DOHH2 (cell line): ENCODE results near the gene OSBPL10.

Experiments used
- H3F3A ChIP-seq: fragments of 200-600 bp; sonication (generic), shearing (Covaris generic); 2 replicates; pipeline ENCODE4 v1.6.0; 2016; ENCODE audit warnings: antibody characterized with exemption, mild to moderate bottlenecking; ENCODE audit not compliant: control insufficient read depth, insufficient read depth
- H3K27ac ChIP-seq: fragments of 200-600 bp; sonication (generic); 2 replicates; pipeline ENCODE4 v1.5.1; 2014; ENCODE audit warnings: low read depth, mild to moderate bottlenecking, low read length, moderate library complexity
- H3K27me3 ChIP-seq: fragments of 200-600 bp; sonication (generic); 2 replicates; pipeline ENCODE4 v1.6.1; 2014; ENCODE audit warnings: mild to moderate bottlenecking, low read length, mixed read lengths; ENCODE audit not compliant: control insufficient read depth
- H3K36me3 ChIP-seq: fragments of 200-600 bp; sonication (generic); 2 replicates; pipeline ENCODE4 v1.6.1; 2014; ENCODE audit warnings: mild to moderate bottlenecking, low read length, moderate library complexity, mixed read lengths; ENCODE audit not compliant: control insufficient read depth
- H3K4me1 ChIP-seq: fragments of 200-600 bp; sonication (generic); 2 replicates; pipeline ENCODE4 v1.6.1; 2014; ENCODE audit warnings: mild to moderate bottlenecking, low read length, mixed read lengths; ENCODE audit not compliant: control insufficient read depth
- H3K4me2 ChIP-seq: fragments of 200-600 bp; sonication (generic); 2 replicates; pipeline ENCODE4 v1.6.0; 2014; ENCODE audit warnings: mild to moderate bottlenecking, low read length, moderate library complexity
- H3K4me3 ChIP-seq: fragments of 200-600 bp; sonication (generic); 2 replicates; pipeline ENCODE4 v1.5.1; 2014; ENCODE audit warnings: mild to moderate bottlenecking, low read length, mixed read lengths
- H3K79me2 ChIP-seq: fragments of 200-600 bp; sonication (generic); 2 replicates; pipeline ENCODE4 v1.6.1; 2014; ENCODE audit warnings: mild to moderate bottlenecking, low read length, mixed read lengths; ENCODE audit not compliant: control insufficient read depth
- H3K9me2 ChIP-seq: fragments of 200-600 bp; sonication (generic); replicated peaks from 2 replicates; pipeline ENCODE4 v1.6.1; 2014; ENCODE audit warnings: mild to moderate bottlenecking, low read length, mixed read lengths; ENCODE audit not compliant: control insufficient read depth
- H3K9me3 ChIP-seq: fragments of 200-600 bp; sonication (generic); 2 replicates; pipeline ENCODE4 v1.6.1; 2014; ENCODE audit warnings: antibody characterized with exemption, low read length, mixed read lengths; ENCODE audit not compliant: control insufficient read depth, insufficient read depth
- H4K20me1 ChIP-seq: fragments of 200-600 bp; sonication (generic); 2 replicates; pipeline ENCODE4 v1.6.0; 2014; ENCODE audit warnings: low read depth, mild to moderate bottlenecking, antibody characterized with exemption, low read length, moderate library complexity; ENCODE audit not compliant: control insufficient read depth, insufficient read depth
- EZH2phosphoT487 ChIP-seq: fragments of 200-600 bp; sonication (generic); IDR thresholded peaks from 2 replicates; pipeline ENCODE4 v1.6.1; 2017; ENCODE audit warnings: borderline replicate concordance, mild to moderate bottlenecking, antibody characterized with exemption, low read length, moderate library complexity, mixed read lengths
- TF ChIP-seq, protein P1 (sequence below): fragments of 200-600 bp; sonication (generic); IDR thresholded peaks from one replicate; pipeline ENCODE4 v1.5.1; 2014; ENCODE audit warnings: antibody characterized with exemption, mild to moderate bottlenecking, low read depth, low read length; ENCODE audit not compliant: poor library complexity, severe bottlenecking

The OSBPL10 gene

GRCh38 chr3:31926543-31926942 is 54.5 kb downstream of the OSBPL10 start:
- no peaks in the 10 kb centered on the region for H4K20me1 ChIP-seq
- no peaks in the 10 kb centered on the region for H3K9me3 ChIP-seq
- H3K4me3 ChIP-seq: peak overlapping the region; percentile 41
- peaks cover 25% of the 10 kb centered on the region for H3F3A ChIP-seq
- H3K9me2 ChIP-seq: no peaks in the 10 kb centered on the region
- H3K79me2 ChIP-seq: peaks cover 94% of the 10 kb centered on the region
- H3K36me3 ChIP-seq: peaks cover 33% of the 10 kb centered on the region
- H3K4me1 ChIP-seq: peaks cover 98% of the 10 kb centered on the region
- H3K27ac ChIP-seq: peak overlapping the region; percentile 96
- H3K4me2 ChIP-seq: peak overlapping the region; percentile 91
- H3K27me3 ChIP-seq: no peaks in the 10 kb centered on the region
- TF ChIP-seq EZH2phosphoT487: no peak
- TF ChIP-seq, protein P1, sequence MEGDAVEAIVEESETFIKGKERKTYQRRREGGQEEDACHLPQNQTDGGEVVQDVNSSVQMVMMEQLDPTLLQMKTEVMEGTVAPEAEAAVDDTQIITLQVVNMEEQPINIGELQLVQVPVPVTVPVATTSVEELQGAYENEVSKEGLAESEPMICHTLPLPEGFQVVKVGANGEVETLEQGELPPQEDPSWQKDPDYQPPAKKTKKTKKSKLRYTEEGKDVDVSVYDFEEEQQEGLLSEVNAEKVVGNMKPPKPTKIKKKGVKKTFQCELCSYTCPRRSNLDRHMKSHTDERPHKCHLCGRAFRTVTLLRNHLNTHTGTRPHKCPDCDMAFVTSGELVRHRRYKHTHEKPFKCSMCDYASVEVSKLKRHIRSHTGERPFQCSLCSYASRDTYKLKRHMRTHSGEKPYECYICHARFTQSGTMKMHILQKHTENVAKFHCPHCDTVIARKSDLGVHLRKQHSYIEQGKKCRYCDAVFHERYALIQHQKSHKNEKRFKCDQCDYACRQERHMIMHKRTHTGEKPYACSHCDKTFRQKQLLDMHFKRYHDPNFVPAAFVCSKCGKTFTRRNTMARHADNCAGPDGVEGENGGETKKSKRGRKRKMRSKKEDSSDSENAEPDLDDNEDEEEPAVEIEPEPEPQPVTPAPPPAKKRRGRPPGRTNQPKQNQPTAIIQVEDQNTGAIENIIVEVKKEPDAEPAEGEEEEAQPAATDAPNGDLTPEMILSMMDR: no peak

- H3K27me3 ChIP-seq: no peaks in the 10 kb centered on the region
- no peaks in the 10 kb centered on the region for H4K20me1 ChIP-seq
- no peaks in the 10 kb centered on the region for H3K9me2 ChIP-seq
- H3K36me3 ChIP-seq: peaks cover 44% of the 10 kb centered on the region
- peak overlapping the region; percentile 41 for H3K4me3 ChIP-seq
- H3K9me3 ChIP-seq: no peaks in the 10 kb centered on the region
- TF ChIP-seq EZH2phosphoT487: no peak
- TF ChIP-seq, protein P1: no peak
- H3K4me1 ChIP-seq: peaks cover 98% of the 10 kb centered on the region
- peaks cover 97% of the 10 kb centered on the region for H3K79me2 ChIP-seq
- H3K4me2 ChIP-seq: peak overlapping the region; percentile 91
- H3K27ac ChIP-seq: peak overlapping the region; percentile 96
- peaks cover 19% of the 10 kb centered on the region for H3F3A ChIP-seq
Observed at GRCh38 chr3:31925271-31925630, 55.8 kb downstream of the OSBPL10 start.

DNA sequence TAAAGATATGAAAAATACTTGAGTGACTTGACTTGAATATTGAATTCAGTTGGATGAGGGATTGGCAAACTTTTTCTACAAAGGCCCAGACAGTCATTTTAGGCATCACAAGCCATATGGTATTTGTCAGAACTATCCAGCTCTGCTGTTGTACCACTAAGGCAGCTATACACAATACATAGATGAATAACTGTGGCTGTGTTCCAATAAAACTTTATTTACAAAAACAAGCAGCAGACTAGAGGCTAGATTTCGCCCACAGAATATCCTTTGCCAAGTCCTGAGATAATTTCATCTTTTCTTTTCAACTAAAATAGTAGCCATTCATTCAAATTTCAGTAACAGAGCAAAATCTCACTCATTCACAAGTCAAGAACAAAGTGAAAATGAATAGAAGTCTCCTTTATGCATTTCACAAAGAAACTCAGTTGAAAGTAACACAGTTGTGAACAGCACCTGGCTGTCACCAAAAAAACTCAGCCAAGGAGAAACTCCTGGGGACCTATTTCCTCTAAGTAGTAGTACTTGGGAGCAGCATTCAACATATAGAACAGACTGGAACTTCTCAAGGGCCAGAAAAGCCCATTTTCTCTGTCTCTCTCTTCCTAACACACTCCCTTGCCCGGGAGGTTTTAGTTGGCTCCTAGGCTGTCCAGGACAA is 56.3 kb downstream of the OSBPL10 start:
- Histone ChIP-seq H3K79me2 (peaks cover 100% of the 10 kb centered on the region), H4K20me1 (no peaks in the 10 kb centered on the region), H3K4me2 (peak overlapping the region; percentile 91), H3F3A (peaks cover 19% of the 10 kb centered on the region), H3K27ac (peak overlapping the region; percentile 96), H3K4me3 (peak overlapping the region; percentile 41), H3K4me1 (peaks cover 98% of the 10 kb centered on the region), H3K36me3 (peaks cover 49% of the 10 kb centered on the region), H3K9me3 (no peaks in the 10 kb centered on the region), H3K27me3 (no peaks in the 10 kb centered on the region), H3K9me2 (no peaks in the 10 kb centered on the region)
- TF ChIP-seq, protein P1: no peak
- no peak for TF ChIP-seq EZH2phosphoT487
